Lower leg skin (tissue), 3 donors: ENCODE results near the gene CCDC91.

Source experiments
- CTCF ChIP-seq, 3 donors: fragments of 450-650 bp; IDR thresholded peaks; one replicate each; pipeline ENCODE4 v1.5.1; 2016; ENCODE audit warnings: antibody characterized with exemption in 3 of 3, mild to moderate bottlenecking in 3 of 3, moderate library complexity in 2 of 3
- POLR2A ChIP-seq, 2 donors: fragments of 450-650 bp; IDR thresholded peaks; one replicate each; pipeline ENCODE4 v1.6.1; 2016 to 2017; ENCODE audit warnings: antibody characterized with exemption in 2 of 2, mild to moderate bottlenecking in 1 of 2, moderate library complexity in 1 of 2

DNA sequence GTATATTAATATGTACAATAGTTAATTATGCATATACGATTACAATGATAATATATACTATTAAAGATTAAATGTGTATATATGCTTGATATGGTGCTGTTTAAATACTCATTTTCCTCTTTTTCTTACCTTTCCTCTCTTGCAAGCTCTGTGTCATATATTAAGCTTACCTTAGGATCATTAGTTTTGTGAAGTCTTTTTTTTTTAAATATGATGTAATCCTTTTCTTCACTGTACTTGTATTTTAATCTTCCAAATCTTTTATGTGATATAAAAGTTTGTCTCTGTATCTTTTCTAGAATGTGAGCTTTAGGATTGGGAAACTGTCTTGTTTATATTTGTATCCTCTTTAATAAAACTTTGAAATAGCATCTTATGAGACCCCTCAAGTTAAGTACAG is 88.7 kb downstream of the CCDC91 start:
- TF ChIP-seq POLR2A (IDR thresholded peaks at IDR 0.05) (no peak), CTCF (IDR thresholded peaks at IDR 0.05) (no peak)
